Kasumi-1 (cell line): ENCODE measurements around the gene SPSB2.
"Not testable (repeated sequence)": the region's sequence is repeated elsewhere in the genome, so short reads cannot be mapped to it uniquely, and the experiment has no call there.

ENCODE experiments used
- DNase-seq, 2 experiments: peaks; one replicate each; lab custom pipeline; 2025; lab: John Stamatoyannopoulos, UW

Gene SPSB2, protein sequence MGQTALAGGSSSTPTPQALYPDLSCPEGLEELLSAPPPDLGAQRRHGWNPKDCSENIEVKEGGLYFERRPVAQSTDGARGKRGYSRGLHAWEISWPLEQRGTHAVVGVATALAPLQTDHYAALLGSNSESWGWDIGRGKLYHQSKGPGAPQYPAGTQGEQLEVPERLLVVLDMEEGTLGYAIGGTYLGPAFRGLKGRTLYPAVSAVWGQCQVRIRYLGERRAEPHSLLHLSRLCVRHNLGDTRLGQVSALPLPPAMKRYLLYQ

DNA sequence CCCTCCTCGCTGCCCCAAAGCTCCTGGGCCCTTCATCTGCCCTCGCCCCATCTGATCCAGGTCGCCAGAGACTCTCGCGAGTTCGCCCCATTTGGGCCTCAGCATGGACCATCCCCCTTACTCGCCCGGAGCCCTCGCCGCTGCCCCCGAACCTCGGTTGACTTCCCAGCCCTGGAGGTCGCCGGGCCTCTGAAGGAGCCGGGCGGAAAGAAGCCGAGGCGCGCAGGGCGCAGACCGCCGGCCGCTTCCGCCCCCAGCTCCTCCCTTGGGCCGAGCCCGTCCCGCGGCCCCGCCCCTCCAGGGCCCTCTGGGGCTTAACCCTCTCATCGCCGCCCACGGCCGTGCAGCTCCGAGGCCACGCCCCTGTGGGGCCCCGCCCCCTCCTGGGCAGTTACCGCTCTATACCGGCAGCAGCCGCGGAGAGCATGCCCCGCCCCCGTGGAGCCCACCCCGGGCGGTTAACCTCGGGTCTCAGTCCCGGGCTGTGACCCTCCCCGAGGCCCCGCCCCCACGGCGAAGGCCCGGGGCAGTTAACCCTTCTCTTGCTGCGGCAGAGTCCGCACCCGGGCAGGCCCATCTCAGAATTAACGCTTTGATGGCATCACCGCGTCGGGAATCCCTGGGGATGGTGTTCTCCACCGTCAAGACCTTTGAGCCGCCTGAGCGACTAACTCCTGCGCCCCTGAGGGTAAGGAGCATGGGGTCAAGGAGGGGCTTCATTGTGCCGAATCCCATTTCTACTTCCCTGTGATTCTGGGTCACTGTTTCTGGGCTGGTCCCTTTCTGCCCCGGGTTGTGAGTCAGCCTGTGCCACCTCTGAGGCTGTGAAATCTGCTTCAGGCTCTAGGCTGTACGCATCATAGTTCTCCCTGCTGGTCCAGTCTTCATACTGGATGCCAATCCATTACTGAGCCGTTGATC, at the start of gene SPSB2:
Gene SPSB2 (minus strand): TSS at position 210 of the 921 bp plus-strand sequence. CDS start 402 bp downstream, outside the sequence.
- peak; percentile 65 to 75 for DNase-seq

DNA sequence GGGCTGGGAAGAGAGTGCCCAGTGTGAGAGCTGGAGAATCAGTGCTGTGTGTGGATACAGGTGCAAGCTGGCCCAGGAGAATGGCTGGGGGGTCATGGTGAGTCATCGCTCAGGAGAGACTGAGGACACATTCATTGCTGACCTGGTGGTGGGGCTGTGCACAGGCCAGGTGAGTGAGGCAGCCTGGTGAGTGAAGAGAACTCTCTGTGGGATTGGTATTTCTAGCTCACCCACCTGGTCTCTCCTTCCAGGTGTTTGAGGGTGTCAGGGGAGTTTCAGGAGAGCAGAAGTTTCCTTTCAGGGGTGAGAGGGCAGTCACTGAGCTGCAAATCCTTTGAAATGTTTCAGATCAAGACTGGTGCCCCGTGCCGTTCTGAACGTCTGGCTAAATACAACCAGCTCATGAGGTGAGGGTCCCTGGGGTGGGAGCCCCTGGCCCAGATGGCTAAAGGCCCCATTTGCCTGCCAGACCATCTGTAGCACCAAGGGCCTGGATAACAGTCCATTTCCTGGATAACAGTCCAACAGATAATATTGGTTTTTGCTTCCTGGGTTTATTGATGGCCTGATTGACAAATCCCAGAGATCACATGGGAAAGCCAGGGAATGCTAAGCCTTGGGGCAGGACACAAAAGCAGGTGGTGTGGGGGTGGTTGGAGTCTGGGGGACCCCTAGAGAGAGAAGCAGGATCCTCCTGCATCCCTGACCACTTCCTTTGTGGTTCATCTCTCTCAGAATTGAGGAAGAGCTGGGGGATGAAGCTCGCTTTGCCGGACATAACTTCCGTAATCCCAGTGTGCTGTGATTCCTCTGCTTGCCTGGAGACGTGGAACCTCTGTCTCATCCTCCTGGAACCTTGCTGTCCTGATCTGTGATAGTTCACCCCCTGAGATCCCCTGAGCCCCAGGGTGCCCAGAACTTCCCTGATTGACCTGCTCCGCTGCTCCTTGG, 49.2 kb upstream of the SPSB2 start:
- no peak for DNase-seq

- no peak for DNase-seq
These were observed 48.4 kb upstream of the SPSB2 start for GRCh38 chr12:6921539-6921938.

- no peak for DNase-seq
These were observed 46.5 kb upstream of the SPSB2 start for GRCh38 chr12:6919588-6919987.

DNA sequence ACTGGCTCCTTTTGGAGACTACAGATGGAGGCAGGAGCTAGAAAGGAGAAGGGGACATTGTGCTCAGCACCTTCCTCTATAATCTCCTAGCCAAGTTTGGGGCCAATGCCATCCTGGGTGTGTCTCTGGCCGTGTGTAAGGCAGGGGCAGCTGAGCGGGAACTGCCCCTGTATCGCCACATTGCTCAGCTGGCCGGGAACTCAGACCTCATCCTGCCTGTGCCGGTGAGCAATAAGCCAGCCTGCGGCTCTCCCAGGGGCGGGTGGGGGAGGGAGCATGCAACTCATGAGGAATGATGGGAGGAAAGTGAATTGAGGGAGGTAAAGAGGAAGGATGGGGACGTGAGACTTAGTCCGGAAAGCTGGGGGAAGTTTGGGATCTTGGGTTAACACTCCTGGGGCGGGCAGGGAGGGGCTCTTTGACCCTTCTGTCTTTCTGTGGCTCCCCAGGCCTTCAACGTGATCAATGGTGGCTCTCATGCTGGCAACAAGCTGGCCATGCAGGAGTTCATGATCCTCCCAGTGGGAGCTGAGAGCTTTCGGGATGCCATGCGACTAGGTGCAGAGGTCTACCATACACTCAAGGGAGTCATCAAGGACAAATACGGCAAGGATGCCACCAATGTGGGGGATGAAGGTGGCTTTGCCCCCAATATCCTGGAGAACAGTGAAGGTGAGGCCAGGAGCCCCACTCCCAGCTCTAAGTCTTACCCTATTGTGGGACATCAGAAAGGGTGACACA, 44.6 kb upstream of the SPSB2 start:
- no peak for DNase-seq

GRCh38 chr12:6916426-6917200, 43.5 kb upstream of the SPSB2 start:
- no peak for DNase-seq

GRCh38 chr12:6915789-6916285, 42.7 kb upstream of the SPSB2 start:
- no peak for DNase-seq

- DNase-seq: no peak
These were observed 42.1 kb upstream of the SPSB2 start for GRCh38 chr12:6914947-6915788.

DNA sequence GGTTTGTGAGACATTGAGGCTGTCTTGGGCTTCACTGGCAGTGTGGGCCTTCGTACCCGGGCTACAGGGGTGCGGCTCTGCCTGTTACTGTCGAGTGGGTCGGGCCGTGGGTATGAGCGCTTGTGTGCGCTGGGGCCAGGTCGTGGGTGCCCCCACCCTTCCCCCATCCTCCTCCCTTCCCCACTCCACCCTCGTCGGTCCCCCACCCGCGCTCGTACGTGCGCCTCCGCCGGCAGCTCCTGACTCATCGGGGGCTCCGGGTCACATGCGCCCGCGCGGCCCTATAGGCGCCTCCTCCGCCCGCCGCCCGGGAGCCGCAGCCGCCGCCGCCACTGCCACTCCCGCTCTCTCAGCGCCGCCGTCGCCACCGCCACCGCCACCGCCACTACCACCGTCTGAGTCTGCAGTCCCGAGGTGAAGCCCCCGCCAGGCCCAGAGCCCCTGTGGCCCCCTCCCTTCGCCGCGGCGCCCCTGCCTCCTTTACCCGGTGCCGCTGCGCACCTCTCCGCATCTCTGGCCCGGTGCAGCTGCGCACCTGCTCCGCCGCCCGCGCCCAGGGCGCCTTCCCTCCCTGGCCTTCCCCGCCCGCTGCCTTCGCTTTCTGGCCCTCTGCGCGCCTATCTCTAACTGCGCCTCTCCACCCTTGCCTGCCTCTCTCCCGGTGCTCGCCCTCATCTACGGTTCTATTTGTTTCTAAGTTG, 41.3 kb upstream of the SPSB2 start, which contains the start of gene ENO2:
Gene ENO2 (plus strand): TSS at position 335 of the 701 bp plus-strand sequence. CDS start 1,253 bp downstream, outside the sequence.
- peak in 1 of 2 experiments; percentile 8 for DNase-seq

- no peak for DNase-seq
These were observed 39.2 kb upstream of the SPSB2 start for GRCh38 chr12:6912164-6912935.

GRCh38 chr12:6909421-6910145, 36.5 kb upstream of the SPSB2 start:
- DNase-seq: no peak

DNA sequence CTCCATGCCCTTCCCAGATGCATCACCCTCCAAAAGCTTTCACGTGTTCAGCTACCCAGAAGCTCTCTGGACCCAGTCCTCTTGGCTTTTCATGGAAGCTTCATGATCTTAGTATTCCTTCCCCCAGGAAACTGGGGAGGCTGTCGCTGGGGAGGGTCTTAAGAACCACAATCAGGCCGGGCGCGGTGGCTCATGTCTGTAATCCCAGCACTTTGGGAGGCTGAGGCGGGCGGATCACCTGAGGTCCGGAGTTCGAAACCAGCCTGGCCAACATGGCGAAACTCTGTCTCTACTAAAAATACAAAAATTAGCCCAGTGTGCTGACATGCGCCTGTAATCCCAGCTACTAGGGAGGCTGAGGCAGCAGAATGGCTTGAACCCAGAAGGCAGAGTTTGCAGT, 35.0 kb upstream of the SPSB2 start:
- not testable (repeated sequence) for DNase-seq

GRCh38 chr12:6905414-6906040, 32.4 kb upstream of the SPSB2 start:
- no peak for DNase-seq

- DNase-seq: peak; percentile 67 to 77
These were observed 31.5 kb upstream of the SPSB2 start, which contains the start of gene LRRC23 for GRCh38 chr12:6904280-6905276. Gene LRRC23, plus strand, starts transcription at chr12:6904822. Its CDS starts 812 bp downstream, at chr12:6905634.

- peak in 1 of 2 experiments; percentile 10 for DNase-seq
These were observed 30.6 kb upstream of the SPSB2 start for GRCh38 chr12:6903722-6904121.
